Measurements from ENCODE around the gene ACER3.
"Not testable (repeated sequence)": the region's sequence is repeated elsewhere in the genome, so short reads cannot be mapped to it uniquely, and the experiment has no call there.

ACER3 gene

DNA sequence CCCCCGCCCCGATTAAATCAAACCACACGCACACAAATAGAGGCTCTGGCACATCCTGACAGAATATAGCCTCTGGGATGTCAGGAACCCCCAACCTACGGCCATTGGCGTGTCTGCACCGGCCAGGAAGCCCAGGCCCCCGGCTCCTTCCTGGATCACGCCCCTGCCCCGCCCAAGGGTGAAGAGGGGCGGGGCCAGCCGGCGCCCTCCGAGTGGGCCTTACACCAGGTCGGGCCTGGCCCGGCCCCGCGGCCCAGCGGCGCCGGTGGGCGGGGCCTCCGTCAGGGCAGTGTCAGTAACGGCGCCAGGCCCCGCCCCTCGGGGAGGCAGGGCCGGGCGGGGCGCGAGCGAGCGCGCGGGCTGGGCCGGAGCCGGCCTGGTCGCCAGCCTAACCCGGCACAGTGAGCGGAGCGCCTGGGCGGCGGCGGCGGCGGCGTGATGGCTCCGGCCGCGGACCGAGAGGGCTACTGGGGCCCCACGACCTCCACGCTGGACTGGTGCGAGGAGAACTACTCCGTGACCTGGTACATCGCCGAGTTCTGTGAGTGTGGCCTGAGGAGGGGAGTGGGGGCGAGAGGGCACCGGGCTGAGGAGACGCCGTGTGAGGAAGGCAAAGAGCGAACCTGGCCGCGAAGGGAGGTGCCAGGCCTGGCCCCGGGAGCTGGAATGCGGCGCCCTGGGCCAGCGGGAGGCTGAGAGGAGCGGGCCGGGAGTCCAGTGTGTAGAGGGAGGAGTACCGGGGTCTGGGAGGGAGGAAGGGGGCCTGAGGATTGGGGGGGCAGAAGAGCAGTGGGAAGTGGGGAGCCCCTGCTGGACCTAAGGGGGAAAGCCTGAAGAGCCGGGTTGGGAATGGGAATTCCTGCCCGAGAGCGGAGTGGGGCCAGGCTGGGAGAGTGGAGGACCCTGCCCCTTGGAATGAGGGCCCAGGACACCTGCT lies at the start of gene ACER3:
Gene ACER3, plus strand, starts transcription at position 380 of the 937 bp plus-strand sequence. Its CDS starts 59 bp downstream, at position 439.
- DNase-seq (ENCODE audit: low read depth in 2 of 2) = peak; percentile 53 to 76

DNA sequence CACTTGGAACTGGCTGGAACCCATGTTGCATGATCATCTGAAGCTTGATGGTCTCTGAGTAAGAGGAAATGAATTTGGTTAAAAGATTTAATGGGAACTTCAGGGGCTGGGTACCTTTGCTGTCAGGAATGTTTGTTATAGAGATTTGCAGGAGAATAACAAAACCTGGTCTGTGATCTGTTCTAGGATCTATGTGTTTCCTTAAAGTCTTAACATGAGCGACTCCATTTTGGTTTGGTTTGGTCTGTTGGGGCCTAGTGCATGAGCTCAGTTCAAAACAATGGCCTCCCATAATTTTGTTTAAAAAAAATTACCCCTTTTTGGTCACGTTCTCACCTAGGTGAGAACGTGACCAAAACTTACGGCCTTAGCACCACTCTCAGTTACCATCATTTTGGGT lies 49.5 kb upstream of the ACER3 start:
- DNase-seq (ENCODE audit: low read depth in 2 of 2) = no peak

- DNase-seq (ENCODE audit: low read depth in 2 of 2) = no peak
Observed at GRCh38 chr11:76814414-76814813, 46.3 kb upstream of the ACER3 start.

GRCh38 chr11:76815678-76816077 lies 45.0 kb upstream of the ACER3 start:
- DNase-seq (ENCODE audit: low read depth in 2 of 2) = not testable (repeated sequence)

DNA sequence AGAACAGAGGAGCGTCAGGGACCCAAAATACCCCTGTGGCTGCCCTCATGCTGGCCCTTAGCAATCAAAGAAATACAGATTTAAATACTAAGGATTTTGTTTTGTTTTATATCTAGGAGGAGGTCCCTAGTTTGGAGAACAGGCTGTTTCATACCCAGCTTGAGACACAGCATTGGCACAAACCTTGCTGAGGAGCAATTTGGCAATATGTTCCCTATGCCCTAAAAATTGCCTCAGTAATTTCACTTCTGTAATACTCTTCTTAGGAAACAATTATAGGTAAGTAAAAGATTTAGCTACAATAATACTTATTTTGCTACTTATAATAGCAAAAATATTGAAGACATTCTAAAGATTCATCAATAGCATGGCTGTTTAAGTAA lies 40.5 kb upstream of the ACER3 start:
- DNase-seq (ENCODE audit: low read depth in 2 of 2) = no peak

GRCh38 chr11:76821396-76821795 lies 39.3 kb upstream of the ACER3 start:
- not testable (repeated sequence) for DNase-seq (ENCODE audit: low read depth in 2 of 2)

DNA sequence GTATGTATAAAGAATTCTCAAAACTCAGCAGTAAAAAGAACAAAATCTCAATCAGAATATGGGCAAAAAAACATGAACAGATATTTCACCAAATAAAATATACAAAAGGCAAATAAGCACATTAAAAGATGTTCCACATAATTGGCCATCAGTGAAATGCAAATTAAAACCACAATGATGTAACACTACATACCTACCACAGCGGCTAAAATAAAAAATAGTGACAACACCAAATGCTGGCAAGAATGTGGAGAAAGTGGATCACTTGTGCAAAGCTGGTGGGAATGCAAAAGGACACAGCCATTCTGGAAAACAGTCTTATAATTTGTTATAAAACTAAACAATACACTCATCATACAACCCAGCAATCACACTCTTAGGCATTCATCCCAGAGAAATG lies 38.3 kb upstream of the ACER3 start:
- no peak for DNase-seq (ENCODE audit: low read depth in 2 of 2)

DNA sequence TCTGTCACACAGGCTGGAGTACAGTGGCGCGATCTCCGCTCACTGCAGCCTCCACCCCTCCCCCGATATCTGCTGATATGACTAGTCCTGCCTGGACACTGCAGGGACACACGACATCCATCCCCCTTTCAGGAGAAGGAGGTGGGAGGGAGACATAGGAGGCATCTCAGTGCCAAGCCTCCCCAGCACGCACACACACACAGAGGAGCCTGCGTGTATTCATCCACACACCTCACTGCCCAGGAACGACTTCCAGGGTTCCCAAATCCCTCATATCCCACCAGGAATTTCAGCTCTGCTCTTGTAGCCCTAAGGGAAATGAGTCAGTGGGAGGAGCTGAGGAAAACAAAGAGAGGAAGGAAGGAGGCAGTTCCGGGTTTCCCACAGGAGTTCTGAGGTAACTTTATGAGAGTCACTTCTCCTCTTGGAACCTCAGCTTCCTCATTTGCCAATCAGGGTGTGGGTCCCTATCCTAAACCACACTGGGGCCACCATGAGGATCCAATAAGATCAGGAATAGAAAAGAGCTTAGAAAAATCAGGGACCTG lies 37.2 kb upstream of the ACER3 start:
- no peak for DNase-seq (ENCODE audit: low read depth in 2 of 2)

DNA sequence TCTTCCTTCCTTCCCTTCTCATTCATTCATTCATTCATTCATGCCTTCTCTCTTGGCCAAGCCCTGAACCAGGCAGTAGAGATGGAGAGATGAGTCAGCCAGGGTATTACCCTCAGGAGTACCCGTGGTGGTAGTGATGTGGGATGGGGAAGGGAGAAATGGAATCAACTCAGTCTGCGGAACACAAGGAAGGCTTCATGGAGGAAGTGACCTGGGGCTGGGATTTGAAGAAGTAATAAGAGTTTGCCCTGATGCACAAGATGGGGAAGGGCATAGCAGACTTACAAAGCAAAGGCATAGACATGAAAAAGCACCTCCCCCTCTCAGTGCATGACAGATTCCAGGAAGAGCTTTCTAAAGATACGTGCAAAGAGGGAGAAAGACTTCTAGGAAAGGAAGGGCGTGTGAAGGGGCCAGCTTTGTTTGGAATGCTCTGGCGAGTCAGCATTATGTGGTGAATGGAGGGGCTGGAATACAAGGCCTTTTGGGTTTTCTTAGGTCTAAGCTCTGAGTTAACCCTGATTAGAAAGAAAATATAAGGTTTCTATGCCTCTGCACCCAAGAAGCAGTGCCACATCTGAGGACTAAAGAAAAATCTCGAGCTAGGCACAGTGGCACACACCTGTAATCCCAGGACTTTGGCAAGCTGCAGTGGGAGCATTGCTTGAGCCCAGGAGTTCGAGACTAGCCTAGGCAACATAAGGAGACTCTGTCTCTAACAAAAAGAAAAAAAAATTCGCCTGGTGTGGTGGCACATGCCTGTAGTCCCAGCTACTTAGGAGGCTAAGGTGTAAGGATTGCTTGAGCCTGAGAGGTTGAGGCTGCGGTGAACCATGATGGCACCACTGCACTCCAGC lies 36.4 kb upstream of the ACER3 start:
- no peak for DNase-seq (ENCODE audit: low read depth in 2 of 2)

- DNase-seq (ENCODE audit: low read depth in 2 of 2) = no peak
Observed at GRCh38 chr11:76824980-76825725, 35.6 kb upstream of the ACER3 start.

DNA sequence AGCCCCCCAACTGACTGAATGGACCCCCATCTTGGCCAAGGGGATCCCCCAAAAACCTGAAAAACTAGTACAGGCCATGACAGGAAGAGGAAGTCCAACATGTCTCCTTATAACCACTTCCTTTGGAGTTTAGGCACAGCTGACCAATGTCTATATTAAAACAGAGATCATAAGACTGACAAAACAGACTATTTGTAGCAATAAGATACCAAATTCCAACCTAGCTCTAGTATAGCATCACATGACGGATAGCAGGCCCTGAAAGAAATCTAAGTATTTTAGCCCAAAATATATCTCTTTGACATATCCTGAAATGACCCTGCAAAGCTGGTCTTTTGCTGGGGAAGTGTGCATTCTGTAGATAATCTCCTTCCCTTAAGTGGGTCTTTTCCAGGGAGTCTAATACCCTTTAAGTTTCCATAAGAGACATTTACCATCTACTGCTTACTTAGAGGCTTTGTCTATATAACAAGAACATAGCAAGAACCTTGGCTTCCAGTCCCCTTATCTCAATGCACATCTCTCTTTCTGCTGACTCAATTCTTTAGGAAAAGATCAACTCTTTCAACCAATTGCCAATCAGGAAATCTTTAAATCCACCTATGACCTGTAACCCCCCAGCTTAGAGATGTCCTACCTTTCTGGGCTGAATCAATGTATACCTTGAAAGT lies 34.9 kb upstream of the ACER3 start:
- DNase-seq (ENCODE audit: low read depth in 2 of 2) = no peak

DNA sequence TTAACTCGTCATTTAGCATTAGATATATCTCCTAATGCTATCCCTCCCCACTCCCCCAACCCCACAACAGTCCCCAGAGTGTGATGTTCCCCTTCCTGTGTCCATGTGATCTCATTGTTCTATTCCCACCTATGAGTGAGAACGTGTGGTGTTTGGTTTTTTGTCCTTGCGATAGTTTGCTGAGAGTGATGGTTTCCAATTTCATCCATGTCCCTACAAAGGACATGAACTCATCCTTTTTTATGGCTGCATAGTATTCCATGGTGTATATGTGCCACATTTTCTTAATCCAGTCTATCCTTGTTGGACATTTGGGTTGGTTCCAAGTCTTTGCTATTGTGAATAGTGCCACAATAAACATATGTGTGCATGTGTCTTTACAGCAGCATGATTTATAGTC lies 34.2 kb upstream of the ACER3 start:
- not testable (repeated sequence) for DNase-seq (ENCODE audit: low read depth in 2 of 2)

GRCh38 chr11:76827005-76827404 lies 33.7 kb upstream of the ACER3 start:
- DNase-seq (ENCODE audit: low read depth in 2 of 2) = not testable (repeated sequence)

DNA sequence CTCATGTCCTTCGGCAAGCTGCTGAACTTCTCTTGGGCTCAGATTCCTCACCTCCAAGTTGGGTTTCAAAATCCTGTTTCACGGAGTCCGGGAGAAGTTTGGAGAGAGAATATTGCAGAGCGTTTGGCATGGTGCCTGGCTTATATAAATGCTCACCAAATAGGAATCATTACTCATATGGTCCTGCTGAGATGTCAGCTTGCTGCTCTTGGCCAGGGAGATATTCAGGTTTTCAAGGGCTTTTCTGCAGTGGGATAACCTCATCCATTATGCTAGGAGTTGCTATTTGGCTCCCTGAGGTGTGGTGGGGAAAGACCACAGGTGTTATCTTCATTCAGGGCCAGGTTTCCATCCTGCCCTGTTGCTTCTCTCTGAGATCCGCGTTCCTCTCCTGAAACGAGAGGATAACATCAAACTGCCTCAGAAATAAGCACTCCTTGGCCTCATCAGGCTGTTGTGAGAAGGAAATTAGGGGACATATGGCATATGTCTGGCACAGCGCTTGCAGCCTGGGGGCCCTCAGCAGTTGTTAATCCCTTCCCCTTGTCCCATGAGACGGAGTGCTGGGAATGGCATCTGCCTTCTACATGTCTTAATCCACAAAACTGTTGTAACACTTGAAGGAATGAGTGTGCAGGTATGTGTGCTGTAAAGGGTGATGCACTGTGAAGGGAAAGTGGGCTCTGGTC lies 29.9 kb upstream of the ACER3 start:
- DNase-seq (ENCODE audit: low read depth in 2 of 2) = no peak

DNA sequence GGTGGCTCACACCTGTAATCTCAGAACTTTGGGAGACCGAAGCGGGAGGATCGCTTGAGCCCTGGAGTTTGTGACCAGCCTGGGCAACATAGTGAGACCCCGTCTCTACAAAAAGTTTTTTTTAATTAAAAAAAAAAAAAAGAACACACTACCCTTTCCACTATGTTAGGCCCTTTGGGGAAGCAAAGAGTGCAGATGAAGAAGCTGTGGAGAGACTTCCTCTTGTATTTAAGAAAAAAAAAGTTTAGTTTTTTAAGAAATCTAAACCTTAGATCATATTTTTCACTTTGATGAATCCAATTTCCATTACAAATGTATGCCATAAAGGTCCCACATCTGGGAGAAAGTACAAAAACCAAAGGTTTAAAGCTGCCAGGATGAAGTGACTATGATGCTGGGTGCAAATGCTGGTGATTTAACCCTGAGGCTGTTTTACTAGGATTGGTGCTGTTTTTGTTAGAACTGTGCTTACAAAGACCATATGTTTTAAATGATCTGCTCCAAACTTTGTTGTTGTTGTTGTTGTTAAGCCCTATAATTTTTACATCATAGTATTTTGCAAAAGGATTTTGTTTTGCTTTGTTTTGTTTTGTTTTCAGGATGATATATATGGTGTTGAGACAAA lies 28.9 kb upstream of the ACER3 start:
- no peak for DNase-seq (ENCODE audit: low read depth in 2 of 2)

DNA sequence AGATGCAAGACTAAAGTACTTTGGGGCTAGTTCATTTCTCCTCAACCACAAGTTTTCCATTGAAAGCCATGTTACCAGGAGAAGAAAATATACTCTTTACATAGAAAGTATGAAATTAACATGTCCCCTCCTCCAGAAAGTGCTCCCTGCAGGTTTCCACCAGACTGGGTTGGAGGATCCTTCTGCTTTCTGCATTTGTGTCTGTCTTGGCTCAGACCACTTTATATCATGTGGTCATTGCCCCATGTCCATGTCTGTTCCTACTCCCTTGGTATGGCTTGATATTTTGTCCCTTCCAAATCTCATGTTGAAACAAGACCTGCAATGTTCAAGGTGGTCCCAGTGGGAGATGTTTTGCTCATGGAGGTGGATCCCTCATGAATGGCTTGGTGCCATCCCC lies 28.4 kb upstream of the ACER3 start:
- DNase-seq (ENCODE audit: low read depth in 2 of 2) = no peak

GRCh38 chr11:76834151-76834550 lies 26.6 kb upstream of the ACER3 start:
- no peak for DNase-seq (ENCODE audit: low read depth in 2 of 2)

- no peak for DNase-seq (ENCODE audit: low read depth in 2 of 2)
Observed at GRCh38 chr11:76835036-76835435, 25.7 kb upstream of the ACER3 start.

- no peak for DNase-seq (ENCODE audit: low read depth in 2 of 2)
Observed at GRCh38 chr11:76835928-76836612, 24.6 kb upstream of the ACER3 start.

Data from stimulated activated CD8-positive, alpha-beta memory T cell treated with anti-CD3 and anti-CD28 coated beads, Interleukin-15, amount 100 ng/mL, for 4 hours (primary cell).